Tibial nerve (tissue), 4 donors: Measurements from ENCODE around the gene KCNK17.

ENCODE experiments used
- EP300 ChIP-seq, 2 donors: sonication (generic); formaldehyde crosslinking; IDR thresholded peaks; one replicate each; pipeline ENCODE4 v1.6.1; 2017; ENCODE audit warnings: antibody characterized with exemption in 2 of 2, mild to moderate bottlenecking in 1 of 2
- POLR2A ChIP-seq, 2 donors: fragments of 450-650 bp; IDR thresholded peaks; one replicate each; pipeline ENCODE4 v1.6.1; 2017; ENCODE audit warnings: antibody characterized with exemption in 2 of 2, mild to moderate bottlenecking in 2 of 2, moderate library complexity in 2 of 2
- TF ChIP-seq, protein P1 (sequence below), 5 experiments: fragments of 200-600 bp in 3 of 5; fragments of 450-650 bp in 2 of 5; sonication (generic) in 3 of 5; IDR thresholded peaks; one replicate each; pipeline ENCODE4 v1.5.1; 2016 to 2019; ENCODE audit warnings: antibody characterized with exemption in 5 of 5, mild to moderate bottlenecking in 3 of 5, moderate library complexity in 2 of 5

DNA sequence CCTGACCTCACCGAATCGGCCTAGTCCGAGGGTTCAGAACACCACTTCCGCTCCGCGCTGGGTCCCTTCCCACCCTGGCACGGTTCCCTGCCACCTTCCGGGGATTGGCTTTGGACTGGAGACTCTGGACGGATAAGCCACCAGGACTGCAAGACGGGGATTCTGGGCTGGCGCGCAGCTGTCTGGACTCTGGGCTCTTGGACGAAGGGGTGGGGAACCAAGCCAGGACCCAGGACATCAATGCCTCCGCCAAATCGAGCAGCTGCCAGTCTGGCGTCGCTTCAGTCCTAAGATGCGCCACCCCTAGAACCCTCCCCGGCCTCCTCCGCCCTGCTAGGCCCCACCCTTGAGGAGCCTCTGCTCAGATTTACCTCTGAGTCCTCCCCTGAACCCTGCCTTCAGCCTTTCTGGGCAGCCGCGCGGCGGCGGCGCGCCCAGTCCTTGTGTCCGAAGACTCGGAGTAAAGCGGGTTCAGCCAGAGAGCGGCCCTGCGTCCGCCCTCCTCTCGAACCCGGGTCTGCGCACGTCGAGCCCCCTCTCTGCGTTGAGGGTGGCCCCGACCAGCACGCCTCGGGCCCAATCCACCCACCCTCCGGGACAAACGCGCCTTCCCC, 1.2 kb downstream of the KCNK17 start:
- TF ChIP-seq POLR2A (IDR thresholded peaks at IDR 0.05) (no peak), EP300 (IDR thresholded peaks at IDR 0.05) (no peak)
- TF ChIP-seq, protein P1, sequence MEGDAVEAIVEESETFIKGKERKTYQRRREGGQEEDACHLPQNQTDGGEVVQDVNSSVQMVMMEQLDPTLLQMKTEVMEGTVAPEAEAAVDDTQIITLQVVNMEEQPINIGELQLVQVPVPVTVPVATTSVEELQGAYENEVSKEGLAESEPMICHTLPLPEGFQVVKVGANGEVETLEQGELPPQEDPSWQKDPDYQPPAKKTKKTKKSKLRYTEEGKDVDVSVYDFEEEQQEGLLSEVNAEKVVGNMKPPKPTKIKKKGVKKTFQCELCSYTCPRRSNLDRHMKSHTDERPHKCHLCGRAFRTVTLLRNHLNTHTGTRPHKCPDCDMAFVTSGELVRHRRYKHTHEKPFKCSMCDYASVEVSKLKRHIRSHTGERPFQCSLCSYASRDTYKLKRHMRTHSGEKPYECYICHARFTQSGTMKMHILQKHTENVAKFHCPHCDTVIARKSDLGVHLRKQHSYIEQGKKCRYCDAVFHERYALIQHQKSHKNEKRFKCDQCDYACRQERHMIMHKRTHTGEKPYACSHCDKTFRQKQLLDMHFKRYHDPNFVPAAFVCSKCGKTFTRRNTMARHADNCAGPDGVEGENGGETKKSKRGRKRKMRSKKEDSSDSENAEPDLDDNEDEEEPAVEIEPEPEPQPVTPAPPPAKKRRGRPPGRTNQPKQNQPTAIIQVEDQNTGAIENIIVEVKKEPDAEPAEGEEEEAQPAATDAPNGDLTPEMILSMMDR (IDR thresholded peaks at IDR 0.05) = no peak
